HG03196 (cell line): ENCODE measurements around the gene NCOA1.
A peak's percentile ranks its signal among the peaks of the same experiment; 100 is the strongest.
"Not testable (repeated sequence)": the region's sequence is repeated elsewhere in the genome, so short reads cannot be mapped to it uniquely, and the experiment has no call there.

ENCODE experiments used
- ATAC-seq: cut with Tn5 transposase; IDR thresholded peaks from one replicate; pipeline ENCODE4 v1.9.1; 2021; ENCODE audit not compliant: unreplicated experiment

NCOA1 gene

GRCh38 chr2:24474053-24474452 is 17.0 kb upstream of the NCOA1 start:
- ATAC-seq = no peak

- ATAC-seq = no peak
Observed at GRCh38 chr2:24477229-24477628, 13.8 kb upstream of the NCOA1 start.

- ATAC-seq = no peak
Observed at GRCh38 chr2:24478243-24478642, 12.8 kb upstream of the NCOA1 start.

- no peak for ATAC-seq
Observed at GRCh38 chr2:24480245-24480644, 10.8 kb upstream of the NCOA1 start.

- ATAC-seq = no peak
Observed at GRCh38 chr2:24482251-24482971, 8.6 kb upstream of the NCOA1 start.

- no peak for ATAC-seq
Observed at GRCh38 chr2:24482972-24483300, 8.1 kb upstream of the NCOA1 start.

GRCh38 chr2:24484677-24485076 is 6.4 kb upstream of the NCOA1 start:
- not testable (repeated sequence) for ATAC-seq

GRCh38 chr2:24485197-24485596 is 5.9 kb upstream of the NCOA1 start:
- no peak for ATAC-seq

- ATAC-seq = no peak
Observed at GRCh38 chr2:24486636-24487205, 4.3 kb upstream of the NCOA1 start.

- ATAC-seq = no peak
Observed at GRCh38 chr2:24489465-24490180, 1.4 kb upstream of the NCOA1 start.

- no peak for ATAC-seq
Observed at GRCh38 chr2:24490181-24490689, 819 bp upstream of the NCOA1 start.

GRCh38 chr2:24491542-24492420 is 727 bp downstream of the NCOA1 start:
- peak; percentile 31 for ATAC-seq

- ATAC-seq = no peak
Observed at GRCh38 chr2:24492421-24493279, 1.6 kb downstream of the NCOA1 start.

- no peak for ATAC-seq
Observed at GRCh38 chr2:24493713-24494112, 2.7 kb downstream of the NCOA1 start.

- ATAC-seq = no peak
Observed at GRCh38 chr2:24494410-24494809, 3.4 kb downstream of the NCOA1 start.

GRCh38 chr2:24495451-24495850 is 4.4 kb downstream of the NCOA1 start:
- ATAC-seq = no peak

- ATAC-seq = no peak
Observed at GRCh38 chr2:24496959-24497358, 5.9 kb downstream of the NCOA1 start.

- no peak for ATAC-seq
Observed at GRCh38 chr2:24497685-24498084, 6.6 kb downstream of the NCOA1 start.

GRCh38 chr2:24498121-24498520 is 7.1 kb downstream of the NCOA1 start:
- no peak for ATAC-seq

GRCh38 chr2:24501813-24502212 is 10.8 kb downstream of the NCOA1 start:
- ATAC-seq = no peak
